GM13977 (cell line): ENCODE measurements around the gene MRPL39.

Experiments
- DNase-seq: peaks from one replicate; pipeline ENCODE4 v3.0.0; 2012; ENCODE audit warnings: low spot score
- in situ Hi-C: fragments of 300-500 bp; cut with MboI; formaldehyde crosslinking; loops from one replicate; pipeline ENCODE4 v1.12.0; 2022; ENCODE audit warnings: low sequenced_read_pairs, low pct_unique_long_range_greater_than_20kb, mixed read lengths, inconsistent platforms; ENCODE audit not compliant: unreplicated experiment
- TF ChIP-seq, protein P1 (sequence below): IDR thresholded peaks from 2 replicates; pipeline ENCODE4 v1.5.1; 2012; ENCODE audit warnings: mild to moderate bottlenecking, control low read depth; ENCODE audit not compliant: insufficient read depth; ENCODE audit errors: extremely low read depth, missing control alignments

The MRPL39 gene

DNA sequence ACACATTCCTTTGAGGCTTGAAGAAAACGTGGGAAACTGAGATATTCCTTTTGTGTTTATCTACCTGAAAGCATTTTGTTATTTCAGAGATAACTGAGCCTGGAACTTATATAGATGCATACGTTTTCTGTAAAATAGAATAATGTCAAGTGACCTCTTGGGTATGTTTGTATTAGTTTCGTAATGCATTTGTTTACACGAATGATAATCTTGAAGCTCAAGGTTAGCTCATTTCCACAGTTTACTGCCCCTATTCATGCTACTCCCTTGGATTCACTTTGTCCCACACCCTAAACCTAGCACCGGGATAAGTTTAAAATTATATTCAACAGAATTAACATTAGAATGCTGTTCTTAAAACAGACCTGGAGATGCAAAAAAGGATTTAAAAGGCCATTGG lies 54.4 kb downstream of the MRPL39 start:
- TF ChIP-seq, protein P1, sequence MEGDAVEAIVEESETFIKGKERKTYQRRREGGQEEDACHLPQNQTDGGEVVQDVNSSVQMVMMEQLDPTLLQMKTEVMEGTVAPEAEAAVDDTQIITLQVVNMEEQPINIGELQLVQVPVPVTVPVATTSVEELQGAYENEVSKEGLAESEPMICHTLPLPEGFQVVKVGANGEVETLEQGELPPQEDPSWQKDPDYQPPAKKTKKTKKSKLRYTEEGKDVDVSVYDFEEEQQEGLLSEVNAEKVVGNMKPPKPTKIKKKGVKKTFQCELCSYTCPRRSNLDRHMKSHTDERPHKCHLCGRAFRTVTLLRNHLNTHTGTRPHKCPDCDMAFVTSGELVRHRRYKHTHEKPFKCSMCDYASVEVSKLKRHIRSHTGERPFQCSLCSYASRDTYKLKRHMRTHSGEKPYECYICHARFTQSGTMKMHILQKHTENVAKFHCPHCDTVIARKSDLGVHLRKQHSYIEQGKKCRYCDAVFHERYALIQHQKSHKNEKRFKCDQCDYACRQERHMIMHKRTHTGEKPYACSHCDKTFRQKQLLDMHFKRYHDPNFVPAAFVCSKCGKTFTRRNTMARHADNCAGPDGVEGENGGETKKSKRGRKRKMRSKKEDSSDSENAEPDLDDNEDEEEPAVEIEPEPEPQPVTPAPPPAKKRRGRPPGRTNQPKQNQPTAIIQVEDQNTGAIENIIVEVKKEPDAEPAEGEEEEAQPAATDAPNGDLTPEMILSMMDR, result no peak
- DNase-seq, result no peak
- in situ Hi-C loops, result no loop called here

DNA sequence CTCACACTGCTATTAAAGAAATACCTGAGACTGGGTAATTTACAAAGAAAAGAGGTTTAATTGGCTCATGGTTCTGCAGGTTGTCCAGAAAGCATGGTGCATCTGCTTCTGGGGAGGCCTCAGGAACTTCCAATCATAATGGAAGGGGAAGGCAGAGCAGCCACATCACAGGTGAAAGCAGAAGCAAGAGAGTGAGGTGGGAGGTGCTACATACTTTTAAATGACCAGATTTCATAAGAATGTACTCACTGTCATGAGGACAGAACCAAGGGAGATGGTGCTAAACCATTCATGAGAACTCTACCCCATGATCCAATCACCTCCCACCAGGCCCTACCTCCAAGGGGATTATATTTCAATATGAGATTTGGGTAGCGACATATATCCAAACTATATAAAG lies 55.7 kb downstream of the MRPL39 start:
- in situ Hi-C loops, result no loop called here

DNA sequence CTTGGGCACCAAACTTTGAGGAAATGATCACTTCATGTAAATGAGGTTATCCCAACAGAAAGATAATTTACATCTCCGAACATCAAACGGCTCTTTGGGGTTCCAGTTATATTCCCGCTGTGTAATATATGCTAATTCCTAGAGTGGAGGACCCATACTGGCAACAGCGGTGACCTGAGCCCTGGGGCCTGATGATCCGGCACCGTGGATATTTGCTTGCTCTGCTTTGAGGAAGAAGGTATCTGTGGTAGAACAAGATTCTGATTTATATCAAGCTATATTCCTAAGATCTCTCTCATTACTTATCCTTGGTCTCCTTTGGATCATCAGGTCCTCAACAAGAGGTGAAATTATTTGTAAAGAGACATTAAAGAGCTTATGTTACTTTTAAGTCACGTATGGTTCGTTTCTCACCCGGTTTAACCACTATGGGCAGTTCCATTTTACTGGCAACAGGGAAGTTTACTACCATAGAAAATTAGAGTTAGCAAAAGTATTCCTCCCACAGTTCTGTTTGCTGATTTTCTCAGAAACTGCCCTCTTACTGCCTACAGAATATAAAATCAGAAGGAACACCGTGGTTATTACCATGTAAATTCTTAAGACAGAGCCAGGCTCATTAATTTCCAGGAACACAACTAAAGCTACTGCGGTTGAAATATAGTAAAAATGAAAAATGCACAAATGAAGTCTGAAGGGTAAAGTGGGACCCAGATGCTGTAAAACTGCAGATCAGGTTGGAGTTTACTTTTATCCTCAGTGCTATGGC lies 56.7 kb downstream of the MRPL39 start:
- in situ Hi-C loops, result no loop called here
- TF ChIP-seq, protein P1, result no peak
- no peak for DNase-seq

More for the DNA sequence above, 55.7 kb downstream of the MRPL39 start:
- TF ChIP-seq, protein P1, result no peak
- DNase-seq, result no peak

DNA sequence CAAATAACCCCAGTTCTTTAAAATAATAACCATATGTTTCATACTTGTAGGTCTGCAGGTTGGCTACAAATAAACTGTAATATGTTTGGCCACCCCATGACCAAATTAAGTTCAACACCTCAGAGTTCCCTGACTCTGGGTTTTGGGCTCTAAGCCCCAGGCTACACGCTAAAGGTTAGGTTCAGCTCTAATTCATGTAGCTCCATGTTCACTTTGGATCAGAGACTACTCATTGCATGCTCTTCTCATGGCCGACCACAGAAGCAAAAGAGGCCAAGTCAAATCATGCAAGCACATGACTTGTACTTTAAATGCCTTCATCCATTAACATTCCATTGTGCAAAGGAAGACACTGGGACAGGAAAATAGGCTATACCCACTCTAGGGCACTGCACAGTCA lies 66.2 kb downstream of the MRPL39 start:
- TF ChIP-seq, protein P1, result no peak
- in situ Hi-C loops, result no loop called here

DNA sequence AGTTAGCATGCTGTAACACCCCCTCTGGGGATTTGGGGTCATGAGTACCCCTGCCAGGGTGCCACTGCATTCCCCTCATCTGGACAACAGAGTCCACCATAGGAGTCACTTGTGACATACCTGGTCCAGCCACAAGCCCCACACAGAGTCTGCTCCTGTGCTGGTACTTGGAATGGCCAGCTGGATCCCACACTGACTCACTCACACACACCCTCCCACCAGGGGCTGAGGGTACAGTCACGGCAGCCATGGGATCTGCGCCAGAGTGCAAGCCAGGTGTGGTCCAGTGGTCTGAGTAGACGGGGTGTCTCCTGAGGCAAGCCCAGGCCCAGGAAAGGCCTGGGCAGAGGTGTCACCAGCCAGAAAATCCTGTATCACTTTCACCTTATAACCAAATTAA lies 67.7 kb downstream of the MRPL39 start:
- TF ChIP-seq, protein P1, result no peak
- DNase-seq, result no peak
- in situ Hi-C loops, result no loop called here

More for the DNA sequence above, 66.2 kb downstream of the MRPL39 start:
- no peak for DNase-seq

DNA sequence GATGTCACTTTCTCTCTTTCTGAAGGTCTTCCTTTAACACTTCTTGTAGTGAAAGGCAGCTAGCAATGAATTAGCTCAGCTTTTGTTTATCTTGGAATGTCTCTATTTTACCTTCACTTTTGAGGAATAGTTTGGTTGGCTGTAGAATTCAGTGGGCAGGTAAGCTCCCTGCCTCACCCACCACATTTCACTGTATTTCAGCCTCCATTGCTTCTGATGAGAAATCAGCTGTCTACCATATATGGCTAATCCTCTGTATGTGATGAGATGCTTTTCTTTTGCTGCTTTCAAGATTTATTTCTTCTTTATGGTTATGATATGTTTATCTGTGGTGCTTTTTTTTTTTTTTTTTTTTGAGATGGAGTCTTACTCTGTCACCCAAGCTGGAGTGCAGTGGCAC lies 70.1 kb downstream of the MRPL39 start:
- DNase-seq, result no peak
- TF ChIP-seq, protein P1, result no peak
- in situ Hi-C loops, result no loop called here
